ENCODE data around the gene APBA2. TPM values are rescaled to one million over a fixed set of nuclear protein-coding genes. Genes with fewer than 3 reads are reported as not detected.

Gene APBA2
- total RNA-seq, 1 donor from 2014 or later, result 33.1 TPM

- no peak overlapping the region for H3K27ac Mint-ChIP-seq
- DNase-seq (ENCODE audit: low spot score in 2 of 2, unreplicated experiment in 2 of 2), result no peak
- TF ChIP-seq, protein P1, sequence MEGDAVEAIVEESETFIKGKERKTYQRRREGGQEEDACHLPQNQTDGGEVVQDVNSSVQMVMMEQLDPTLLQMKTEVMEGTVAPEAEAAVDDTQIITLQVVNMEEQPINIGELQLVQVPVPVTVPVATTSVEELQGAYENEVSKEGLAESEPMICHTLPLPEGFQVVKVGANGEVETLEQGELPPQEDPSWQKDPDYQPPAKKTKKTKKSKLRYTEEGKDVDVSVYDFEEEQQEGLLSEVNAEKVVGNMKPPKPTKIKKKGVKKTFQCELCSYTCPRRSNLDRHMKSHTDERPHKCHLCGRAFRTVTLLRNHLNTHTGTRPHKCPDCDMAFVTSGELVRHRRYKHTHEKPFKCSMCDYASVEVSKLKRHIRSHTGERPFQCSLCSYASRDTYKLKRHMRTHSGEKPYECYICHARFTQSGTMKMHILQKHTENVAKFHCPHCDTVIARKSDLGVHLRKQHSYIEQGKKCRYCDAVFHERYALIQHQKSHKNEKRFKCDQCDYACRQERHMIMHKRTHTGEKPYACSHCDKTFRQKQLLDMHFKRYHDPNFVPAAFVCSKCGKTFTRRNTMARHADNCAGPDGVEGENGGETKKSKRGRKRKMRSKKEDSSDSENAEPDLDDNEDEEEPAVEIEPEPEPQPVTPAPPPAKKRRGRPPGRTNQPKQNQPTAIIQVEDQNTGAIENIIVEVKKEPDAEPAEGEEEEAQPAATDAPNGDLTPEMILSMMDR (IDR thresholded peaks at IDR 0.05; ENCODE audit: unreplicated experiment), result no peak
- H3K27me3 Mint-ChIP-seq (ENCODE audit: low read depth), result no peaks in the 10 kb centered on the region
- H3K4me3 Mint-ChIP-seq, result no peak overlapping the region
- no peaks in the 10 kb centered on the region for H3K4me1 Mint-ChIP-seq
- H3K36me3 Mint-ChIP-seq, result peaks cover 13% of the 10 kb centered on the region
- H3K9me3 Mint-ChIP-seq, result peaks cover 4% of the 10 kb centered on the region
These were observed 50.7 kb downstream of the APBA2 start for GRCh38 chr15:28936481-28936881.

- DNase-seq (ENCODE audit: low spot score in 2 of 2, unreplicated experiment in 2 of 2), result no peak
- Mint-ChIP-seq H3K9me3 (peaks cover 4% of the 10 kb centered on the region), H3K4me1 (no peaks in the 10 kb centered on the region), H3K27me3 (ENCODE audit: low read depth) (no peaks in the 10 kb centered on the region), H3K36me3 (peaks cover 12% of the 10 kb centered on the region), H3K4me3 (no peak overlapping the region), H3K27ac (no peak overlapping the region)
- TF ChIP-seq, protein P1 (IDR thresholded peaks at IDR 0.05; ENCODE audit: unreplicated experiment), result no peak
These were observed 51.5 kb downstream of the APBA2 start for GRCh38 chr15:28937271-28937670.

- TF ChIP-seq, protein P1 (IDR thresholded peaks at IDR 0.05; ENCODE audit: unreplicated experiment), result no peak
- Mint-ChIP-seq H3K4me1 (no peaks in the 10 kb centered on the region), H3K27ac (no peak overlapping the region), H3K27me3 (ENCODE audit: low read depth) (no peaks in the 10 kb centered on the region), H3K4me3 (no peak overlapping the region), H3K9me3 (peaks cover 10% of the 10 kb centered on the region), H3K36me3 (peaks cover 20% of the 10 kb centered on the region)
- DNase-seq (ENCODE audit: low spot score in 2 of 2, unreplicated experiment in 2 of 2), result no peak
These were observed 56.3 kb downstream of the APBA2 start for GRCh38 chr15:28942046-28942445.

GRCh38 chr15:28942571-28942970 is 56.8 kb downstream of the APBA2 start:
- peaks cover 10% of the 10 kb centered on the region for H3K9me3 Mint-ChIP-seq
- TF ChIP-seq, protein P1 (IDR thresholded peaks at IDR 0.05; ENCODE audit: unreplicated experiment), result no peak

DNA sequence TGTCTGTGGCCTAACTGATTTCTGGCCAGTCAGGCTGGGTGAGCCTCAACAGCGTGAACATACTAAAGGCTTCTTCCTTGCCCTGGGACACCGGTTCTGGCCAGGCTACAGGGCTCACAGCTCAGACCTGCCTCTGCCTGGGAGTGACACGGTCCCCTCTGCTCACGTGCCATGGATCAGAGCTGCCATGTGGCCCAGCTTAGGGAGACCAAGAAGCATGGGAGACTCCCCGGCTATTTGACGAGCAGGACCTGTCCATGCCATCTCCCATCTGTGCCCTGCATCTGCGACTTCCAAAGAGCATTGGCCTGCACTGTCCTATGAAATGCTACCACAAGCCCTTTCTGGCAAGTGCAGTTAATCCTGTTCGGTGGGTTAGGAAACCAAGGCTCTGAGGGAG is 57.4 kb downstream of the APBA2 start:
- no peaks in the 10 kb centered on the region for H3K4me1 Mint-ChIP-seq
- no peak for DNase-seq (ENCODE audit: low spot score in 2 of 2, unreplicated experiment in 2 of 2)
- TF ChIP-seq, protein P1 (IDR thresholded peaks at IDR 0.05; ENCODE audit: unreplicated experiment), result no peak
- H3K27me3 Mint-ChIP-seq (ENCODE audit: low read depth), result no peaks in the 10 kb centered on the region
- no peak overlapping the region for H3K4me3 Mint-ChIP-seq
- H3K27ac Mint-ChIP-seq, result no peak overlapping the region
- H3K9me3 Mint-ChIP-seq, result peaks cover 10% of the 10 kb centered on the region
- H3K36me3 Mint-ChIP-seq, result peaks cover 20% of the 10 kb centered on the region

More at GRCh38 chr15:28942571-28942970, 56.8 kb downstream of the APBA2 start:
- no peak for DNase-seq (ENCODE audit: low spot score in 2 of 2, unreplicated experiment in 2 of 2)
- no peaks in the 10 kb centered on the region for H3K4me1 Mint-ChIP-seq
- H3K27ac Mint-ChIP-seq, result no peak overlapping the region
- no peaks in the 10 kb centered on the region for H3K27me3 Mint-ChIP-seq (ENCODE audit: low read depth)
- no peak overlapping the region for H3K4me3 Mint-ChIP-seq
- peaks cover 20% of the 10 kb centered on the region for H3K36me3 Mint-ChIP-seq
